GM12874 (cell line): ENCODE results near the gene SLC17A9.

Experiments
- TF ChIP-seq, protein P1 (sequence below): IDR thresholded peaks from 2 replicates; pipeline ENCODE4 v1.5.1; 2011; ENCODE audit warnings: low read depth, mild to moderate bottlenecking, control low read depth, low read length, moderate library complexity; ENCODE audit not compliant: insufficient read depth

SLC17A9 gene

DNA sequence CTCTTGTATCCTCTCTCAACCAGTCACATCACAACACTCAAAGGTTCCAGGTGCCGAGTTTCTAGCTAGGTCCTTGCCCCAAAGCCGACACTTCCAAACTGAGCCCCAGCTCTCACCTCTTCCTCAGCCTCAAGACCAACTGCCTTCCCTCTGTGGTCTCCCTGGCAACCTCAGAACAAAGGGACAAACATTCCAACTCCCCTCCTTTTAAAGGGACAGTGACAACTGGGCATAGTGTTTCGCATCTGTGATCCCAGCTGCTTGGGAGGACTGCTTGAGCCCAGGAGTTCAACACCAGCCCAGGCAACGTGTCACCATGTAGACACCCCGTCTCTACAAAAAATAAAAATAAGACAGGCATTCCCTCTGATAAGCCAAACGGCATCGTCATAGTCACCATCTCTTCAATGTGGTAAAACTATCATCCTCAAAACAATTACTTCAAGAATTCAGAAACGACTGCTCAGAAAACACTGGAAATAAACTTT is 37.5 kb upstream of the SLC17A9 start:
- TF ChIP-seq, protein P1, sequence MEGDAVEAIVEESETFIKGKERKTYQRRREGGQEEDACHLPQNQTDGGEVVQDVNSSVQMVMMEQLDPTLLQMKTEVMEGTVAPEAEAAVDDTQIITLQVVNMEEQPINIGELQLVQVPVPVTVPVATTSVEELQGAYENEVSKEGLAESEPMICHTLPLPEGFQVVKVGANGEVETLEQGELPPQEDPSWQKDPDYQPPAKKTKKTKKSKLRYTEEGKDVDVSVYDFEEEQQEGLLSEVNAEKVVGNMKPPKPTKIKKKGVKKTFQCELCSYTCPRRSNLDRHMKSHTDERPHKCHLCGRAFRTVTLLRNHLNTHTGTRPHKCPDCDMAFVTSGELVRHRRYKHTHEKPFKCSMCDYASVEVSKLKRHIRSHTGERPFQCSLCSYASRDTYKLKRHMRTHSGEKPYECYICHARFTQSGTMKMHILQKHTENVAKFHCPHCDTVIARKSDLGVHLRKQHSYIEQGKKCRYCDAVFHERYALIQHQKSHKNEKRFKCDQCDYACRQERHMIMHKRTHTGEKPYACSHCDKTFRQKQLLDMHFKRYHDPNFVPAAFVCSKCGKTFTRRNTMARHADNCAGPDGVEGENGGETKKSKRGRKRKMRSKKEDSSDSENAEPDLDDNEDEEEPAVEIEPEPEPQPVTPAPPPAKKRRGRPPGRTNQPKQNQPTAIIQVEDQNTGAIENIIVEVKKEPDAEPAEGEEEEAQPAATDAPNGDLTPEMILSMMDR = no peak

DNA sequence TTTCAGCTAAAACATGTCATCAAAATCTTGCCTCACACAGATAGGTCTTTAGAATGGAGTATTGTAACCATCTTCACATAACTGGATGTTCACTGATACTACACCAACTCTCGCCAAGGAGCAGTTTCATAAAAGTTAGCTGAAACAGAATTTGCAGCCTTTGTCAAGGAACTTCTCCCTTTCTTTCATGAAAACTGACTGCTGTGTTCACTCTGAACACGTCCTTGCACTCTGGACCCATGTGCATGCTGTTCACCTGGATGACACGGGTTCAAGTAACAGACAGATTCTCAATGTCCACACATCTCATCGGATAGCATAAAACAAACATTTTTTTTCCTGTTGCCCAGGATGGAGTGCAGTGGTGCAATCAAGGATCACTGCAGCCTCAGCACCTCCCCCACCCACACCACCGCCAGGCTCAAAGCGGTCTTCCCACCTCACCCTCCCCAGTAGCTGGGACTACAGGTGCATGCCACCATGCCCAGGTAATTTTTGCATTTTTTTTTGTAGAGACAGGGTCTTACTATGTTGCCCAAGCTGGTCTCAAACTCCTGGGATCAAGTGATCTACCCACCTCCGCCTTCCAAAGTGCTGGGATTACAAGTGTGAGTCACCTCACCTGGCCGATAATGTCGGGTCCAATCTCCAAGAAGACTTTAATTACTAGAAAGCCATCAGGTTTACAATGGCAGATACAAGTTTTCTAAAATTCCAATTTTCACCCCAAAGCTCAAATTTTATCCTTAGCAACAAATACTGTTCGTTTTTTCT is 35.6 kb upstream of the SLC17A9 start:
- TF ChIP-seq, protein P1 = no peak

DNA sequence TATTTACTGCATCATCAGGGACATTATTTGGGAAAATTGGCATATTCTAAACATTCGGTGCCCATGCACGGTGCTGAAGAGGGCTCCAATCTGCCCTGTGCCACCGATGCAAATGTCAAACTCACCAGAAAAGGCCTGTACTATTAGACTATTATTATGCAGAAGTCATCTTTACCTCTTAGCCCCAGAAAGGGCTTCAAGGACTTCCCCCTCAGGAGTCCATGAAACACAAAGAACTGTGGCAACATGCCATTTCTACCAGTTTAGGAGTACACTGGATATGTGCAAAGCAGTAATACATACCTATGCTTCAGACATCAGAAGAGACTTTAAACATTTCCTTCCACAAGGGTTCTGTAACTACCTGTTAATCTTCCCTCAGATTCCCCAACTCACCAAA is 34.8 kb upstream of the SLC17A9 start:
- TF ChIP-seq, protein P1 = no peak

DNA sequence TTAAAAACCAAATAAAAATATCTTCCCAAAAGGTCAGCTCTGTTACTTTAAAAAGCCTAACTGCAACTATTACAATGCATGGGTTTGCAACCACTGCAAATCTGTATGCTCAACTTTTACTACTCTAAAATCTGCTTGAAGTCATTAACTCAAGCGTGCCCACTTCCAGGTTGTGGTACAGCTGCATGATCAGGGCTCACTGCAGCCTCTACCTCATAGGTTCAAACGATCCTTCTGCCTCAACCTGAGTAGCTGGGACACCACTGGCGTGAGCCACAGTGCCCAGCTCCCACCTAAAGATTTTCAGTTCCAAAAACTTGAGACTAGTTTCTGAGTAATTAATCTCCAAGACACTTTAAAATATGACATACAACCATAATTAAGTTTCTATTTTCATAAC is 34.4 kb upstream of the SLC17A9 start:
- TF ChIP-seq, protein P1 = no peak

DNA sequence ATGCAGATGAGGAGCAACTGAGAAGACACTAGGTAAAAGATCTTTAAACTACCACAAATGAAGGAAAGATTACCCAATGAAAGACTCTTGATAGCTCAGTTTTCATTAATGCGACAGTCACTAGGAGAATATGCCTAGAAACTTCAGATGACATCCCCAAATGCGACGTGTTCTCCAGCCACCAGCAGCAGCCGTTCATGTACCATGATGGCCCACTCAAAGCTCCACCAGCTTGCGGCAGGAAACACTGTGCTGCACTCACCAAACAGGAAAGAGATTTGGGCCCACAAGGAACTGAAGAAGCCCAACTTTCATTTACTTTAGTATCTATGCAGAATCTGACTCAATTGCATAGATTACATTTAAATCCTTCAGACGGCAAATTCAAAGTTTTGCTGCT is 33.7 kb upstream of the SLC17A9 start:
- TF ChIP-seq, protein P1 = no peak

DNA sequence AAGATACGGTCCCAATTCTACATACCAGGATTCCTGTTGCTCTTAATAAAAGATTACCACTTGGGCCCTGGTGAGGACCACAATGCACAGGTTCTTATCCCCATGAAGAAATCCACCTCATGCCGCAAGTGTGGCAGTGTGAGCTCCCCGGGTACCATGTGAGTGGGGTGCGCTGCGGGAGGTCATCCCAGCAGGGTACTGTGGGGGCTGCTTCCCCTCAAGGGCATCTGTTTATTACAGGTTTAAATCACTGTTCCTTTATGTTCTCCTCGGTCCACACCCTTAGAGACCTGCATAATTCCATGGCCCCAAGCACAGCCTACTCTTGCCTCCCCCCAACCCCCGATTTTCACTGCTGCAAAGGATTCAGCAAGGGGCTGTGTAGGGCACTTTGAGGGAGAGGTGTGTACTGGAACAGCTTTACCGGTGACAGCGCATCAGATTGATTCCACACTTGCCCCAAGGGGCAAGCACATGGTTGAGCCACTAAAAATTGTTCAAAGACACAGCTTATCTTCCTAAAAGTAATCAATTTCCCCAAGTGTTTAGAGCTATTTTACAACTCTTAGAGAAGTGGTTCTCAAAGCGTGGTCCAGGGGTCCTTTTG is 32.4 kb upstream of the SLC17A9 start:
- TF ChIP-seq, protein P1 = no peak

DNA sequence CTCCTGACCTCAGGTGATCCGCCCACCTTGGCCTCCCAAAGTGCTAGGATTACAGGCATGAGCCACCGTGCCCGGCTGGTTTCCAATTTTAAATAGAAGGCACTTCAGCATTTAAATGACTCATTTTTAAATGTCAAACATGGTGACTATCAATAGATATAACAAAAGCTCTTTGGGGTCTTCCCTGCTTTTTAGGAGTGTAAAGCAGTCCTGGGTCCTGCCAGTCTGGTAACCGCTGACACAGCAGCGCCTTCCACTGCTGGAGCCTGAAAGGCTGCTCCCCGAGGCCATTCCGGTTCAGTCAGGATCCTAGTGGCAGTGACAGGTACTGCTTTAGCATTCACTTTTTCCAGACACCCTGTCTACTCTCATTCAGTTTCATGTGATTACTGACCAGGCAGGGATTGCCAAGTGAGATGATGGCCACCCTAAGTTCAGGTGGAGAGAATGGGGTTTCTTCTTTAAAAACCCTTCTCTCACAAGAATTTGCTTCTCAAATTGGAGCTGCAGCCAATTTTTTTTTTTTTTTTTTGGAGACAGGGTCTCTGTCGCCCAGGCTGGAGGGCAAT is 31.3 kb upstream of the SLC17A9 start:
- TF ChIP-seq, protein P1 = peak; percentile 70
